Hepatocyte (in vitro differentiated cells): ENCODE data around the gene RPTOR. TPM values are rescaled to one million over a fixed set of nuclear protein-coding genes. Genes with fewer than 3 reads are reported as not detected.
A peak's percentile ranks its signal among the peaks of the same experiment; 100 is the strongest.

Experiments
- DNase-seq: peaks from one replicate; pipeline ENCODE4 v3.0.0-alpha.2; 2016; ENCODE audit warnings: low spot score
- H2AFZ ChIP-seq: fragments of 200-600 bp; sonication (generic); 2 replicates; pipeline ENCODE4 v1.6.0; 2016; ENCODE audit warnings: antibody characterized with exemption, mild to moderate bottlenecking
- H3K27ac ChIP-seq: fragments of 200-600 bp; sonication (generic); 2 replicates; pipeline ENCODE4 v1.5.1; 2016; ENCODE audit warnings: mild to moderate bottlenecking
- H3K27me3 ChIP-seq: fragments of 200-600 bp; sonication (generic); 2 replicates; pipeline ENCODE4 v1.6.1; 2016
- H3K36me3 ChIP-seq: fragments of 200-600 bp; sonication (generic); replicated peaks from 2 replicates; pipeline ENCODE4 v1.5.1; 2016; ENCODE audit warnings: low read depth; ENCODE audit not compliant: insufficient read depth
- H3K4me1 ChIP-seq: fragments of 200-600 bp; sonication (generic); 2 replicates; pipeline ENCODE4 v1.5.1; 2016; ENCODE audit warnings: mild to moderate bottlenecking, moderate library complexity; ENCODE audit not compliant: insufficient read depth
- H3K4me2 ChIP-seq: fragments of 200-600 bp; sonication (generic); 2 replicates; pipeline ENCODE4 v1.6.0; 2016
- H3K4me3 ChIP-seq: fragments of 200-600 bp; sonication (generic); 2 replicates; pipeline ENCODE4 v1.5.1; 2016; ENCODE audit warnings: mild to moderate bottlenecking
- H3K79me2 ChIP-seq: fragments of 200-600 bp; sonication (generic); 2 replicates; pipeline ENCODE4 v1.6.0; 2017; ENCODE audit warnings: mild to moderate bottlenecking
- H3K9me2 ChIP-seq: fragments of 200-600 bp; sonication (generic); replicated peaks from 2 replicates; pipeline ENCODE4 v1.6.0; 2017; ENCODE audit warnings: mild to moderate bottlenecking; ENCODE audit not compliant: insufficient read depth
- H3K9me3 ChIP-seq: fragments of 200-600 bp; sonication (generic); 2 replicates; pipeline ENCODE4 v1.5.1; 2016; ENCODE audit warnings: low read depth, mild to moderate bottlenecking
- H4K20me1 ChIP-seq: fragments of 200-600 bp; sonication (generic); 2 replicates; pipeline ENCODE4 v1.6.0; 2016; ENCODE audit warnings: mild to moderate bottlenecking; ENCODE audit not compliant: insufficient read depth, poor library complexity, severe bottlenecking
- EZH2 ChIP-seq: fragments of 200-600 bp; sonication (generic); IDR thresholded peaks from 2 replicates; pipeline ENCODE4 v1.6.1; 2016; ENCODE audit warnings: antibody characterized with exemption, mild to moderate bottlenecking, borderline replicate concordance
- EZH2phosphoT487 ChIP-seq: fragments of 200-600 bp; sonication (generic); IDR thresholded peaks from one replicate; pipeline ENCODE4 v1.6.1; 2018; ENCODE audit warnings: antibody characterized with exemption, mild to moderate bottlenecking, low read depth, moderate library complexity; ENCODE audit not compliant: unreplicated experiment, severe bottlenecking
- WGBS: methylation state at CpG from one replicate; pipeline ENCODE4 v1.1.6; 2016; ENCODE audit warnings: low lambda C conversion rate; ENCODE audit errors: missing lambda C conversion rate; 5-methylcytosine and 5-hydroxymethylcytosine counted together
- polyA plus RNA-seq: library from polyadenylated mRNA; unstranded; fragments of >200 nt; fragmentation: Nextera tagmentation; extraction: Ambion mirVana; gene quantifications from 2 replicates; pipeline ENCODE4 v1.2.1, GENCODE V29; 2016
- total RNA-seq: library from RNA; depleted of rRNA; stranded (reverse); fragments of >200 nt; gene quantifications from 2 replicates; pipeline ENCODE4 v1.2.3, GENCODE V29; 2014
- TF ChIP-seq, protein P1 (sequence below): fragments of 200-600 bp; sonication (generic); IDR thresholded peaks from 2 replicates; pipeline ENCODE4 v1.5.1; 2016; ENCODE audit warnings: antibody characterized with exemption, mild to moderate bottlenecking; ENCODE audit not compliant: poor library complexity

The RPTOR gene
- total and polyA plus RNA-seq, 2 experiments from 2014 or later, result 14.1 to 20.6 TPM

DNA sequence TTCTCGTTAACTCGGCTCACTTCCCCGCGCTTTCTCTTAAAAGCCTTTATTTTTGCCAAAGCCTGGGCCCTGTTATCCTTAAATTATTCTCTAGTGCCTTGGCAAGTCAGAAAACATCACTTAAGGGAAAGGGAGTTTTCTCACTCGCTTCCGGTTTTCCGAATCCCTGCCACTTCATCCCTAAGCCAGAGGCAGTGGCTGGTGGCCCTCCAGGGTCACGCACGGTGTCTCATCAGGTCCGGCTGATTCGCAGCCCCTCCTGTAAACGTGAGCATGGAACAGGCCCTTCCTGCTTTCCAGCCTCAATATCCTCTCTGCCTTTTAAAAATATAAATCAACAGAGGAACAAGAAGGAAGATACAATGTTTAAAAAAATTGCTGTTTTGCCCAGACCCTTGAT, 304.5 kb downstream of the RPTOR start:
- no peak overlapping the region for H3K4me2 ChIP-seq
- DNase-seq, result no peak
- 95% methylated on average over 12 of the region's 12 CpGs for WGBS
- H3K79me2 ChIP-seq, result no peaks in the 10 kb centered on the region
- H3K27me3 ChIP-seq, result no peaks in the 10 kb centered on the region
- peaks cover 4% of the 10 kb centered on the region for H3K4me1 ChIP-seq
- H3K9me2 ChIP-seq, result no peaks in the 10 kb centered on the region
- H3K4me3 ChIP-seq, result no peak overlapping the region
- no peaks in the 10 kb centered on the region for H3K36me3 ChIP-seq
- H2AFZ ChIP-seq, result no peak overlapping the region
- H3K9me3 ChIP-seq, result no peaks in the 10 kb centered on the region
- H4K20me1 ChIP-seq, result no peaks in the 10 kb centered on the region
- H3K27ac ChIP-seq, result no peak overlapping the region
- TF ChIP-seq EZH2phosphoT487, result no peak
- TF ChIP-seq, protein P1, sequence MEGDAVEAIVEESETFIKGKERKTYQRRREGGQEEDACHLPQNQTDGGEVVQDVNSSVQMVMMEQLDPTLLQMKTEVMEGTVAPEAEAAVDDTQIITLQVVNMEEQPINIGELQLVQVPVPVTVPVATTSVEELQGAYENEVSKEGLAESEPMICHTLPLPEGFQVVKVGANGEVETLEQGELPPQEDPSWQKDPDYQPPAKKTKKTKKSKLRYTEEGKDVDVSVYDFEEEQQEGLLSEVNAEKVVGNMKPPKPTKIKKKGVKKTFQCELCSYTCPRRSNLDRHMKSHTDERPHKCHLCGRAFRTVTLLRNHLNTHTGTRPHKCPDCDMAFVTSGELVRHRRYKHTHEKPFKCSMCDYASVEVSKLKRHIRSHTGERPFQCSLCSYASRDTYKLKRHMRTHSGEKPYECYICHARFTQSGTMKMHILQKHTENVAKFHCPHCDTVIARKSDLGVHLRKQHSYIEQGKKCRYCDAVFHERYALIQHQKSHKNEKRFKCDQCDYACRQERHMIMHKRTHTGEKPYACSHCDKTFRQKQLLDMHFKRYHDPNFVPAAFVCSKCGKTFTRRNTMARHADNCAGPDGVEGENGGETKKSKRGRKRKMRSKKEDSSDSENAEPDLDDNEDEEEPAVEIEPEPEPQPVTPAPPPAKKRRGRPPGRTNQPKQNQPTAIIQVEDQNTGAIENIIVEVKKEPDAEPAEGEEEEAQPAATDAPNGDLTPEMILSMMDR, result no peak
- no peak for TF ChIP-seq EZH2

DNA sequence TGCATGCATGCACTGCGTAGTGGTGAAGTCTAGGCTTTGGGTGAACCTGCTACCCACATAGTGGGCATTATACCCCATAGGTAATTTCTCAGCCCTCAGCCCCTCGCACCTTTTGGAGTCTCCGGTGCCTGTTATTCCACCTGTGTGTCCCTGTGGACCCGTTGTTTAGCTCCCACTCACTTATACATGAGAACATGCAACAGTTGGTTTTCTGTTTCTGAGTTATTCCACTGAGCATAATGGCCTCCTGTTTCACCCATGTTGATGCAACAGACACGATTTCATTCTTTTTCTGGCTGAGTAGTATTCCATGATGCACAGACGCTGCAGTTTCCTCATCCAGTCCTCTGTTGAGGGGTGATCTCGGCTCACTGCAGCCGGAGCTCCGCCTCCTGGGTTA, 305.5 kb downstream of the RPTOR start:
- H3K4me2 ChIP-seq, result no peak overlapping the region
- H3K4me3 ChIP-seq, result no peak overlapping the region
- no peak overlapping the region for H3K27ac ChIP-seq
- WGBS, result 98% methylated on average over 9 of the region's 9 CpGs
- H3K4me1 ChIP-seq, result peaks cover 4% of the 10 kb centered on the region
- TF ChIP-seq EZH2 (no peak), EZH2phosphoT487 (no peak)
- TF ChIP-seq, protein P1, result no peak
- H3K36me3 ChIP-seq, result no peaks in the 10 kb centered on the region
- H2AFZ ChIP-seq, result no peak overlapping the region
- no peaks in the 10 kb centered on the region for H3K27me3 ChIP-seq
- no peaks in the 10 kb centered on the region for H4K20me1 ChIP-seq
- no peaks in the 10 kb centered on the region for H3K9me2 ChIP-seq
- H3K9me3 ChIP-seq, result no peaks in the 10 kb centered on the region
- no peak for DNase-seq
- no peaks in the 10 kb centered on the region for H3K79me2 ChIP-seq

DNA sequence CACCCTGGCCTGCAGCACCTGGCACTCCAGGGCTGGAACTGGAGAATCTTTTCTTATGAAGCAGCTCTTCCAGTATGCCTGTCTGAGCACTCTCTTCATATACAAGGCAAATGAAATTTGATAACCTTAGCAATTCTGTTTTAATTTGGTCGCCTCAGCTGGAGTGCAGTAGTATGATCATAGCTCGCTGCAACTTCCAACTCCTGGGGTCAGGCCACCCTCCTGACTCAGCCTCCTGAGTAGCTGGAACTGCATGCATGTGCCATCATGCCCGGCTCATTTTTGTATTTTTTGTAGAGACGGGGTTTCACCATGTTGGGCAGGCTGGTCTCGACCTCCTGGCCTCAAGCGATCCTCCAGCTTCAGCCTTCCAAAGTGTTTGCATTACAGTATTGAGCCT, 306.2 kb downstream of the RPTOR start:
- H3K36me3 ChIP-seq, result no peaks in the 10 kb centered on the region
- no peaks in the 10 kb centered on the region for H3K9me3 ChIP-seq
- H3K27me3 ChIP-seq, result no peaks in the 10 kb centered on the region
- 73% methylated on average over 6 of the region's 6 CpGs for WGBS
- no peaks in the 10 kb centered on the region for H4K20me1 ChIP-seq
- H3K4me3 ChIP-seq, result no peak overlapping the region
- no peaks in the 10 kb centered on the region for H3K9me2 ChIP-seq
- no peaks in the 10 kb centered on the region for H3K79me2 ChIP-seq
- H2AFZ ChIP-seq, result no peak overlapping the region
- peak overlapping the region; percentile 64 for H3K27ac ChIP-seq
- no peak overlapping the region for H3K4me2 ChIP-seq
- H3K4me1 ChIP-seq, result peaks cover 4% of the 10 kb centered on the region
- no peak for DNase-seq
- TF ChIP-seq EZH2, result no peak
- TF ChIP-seq, protein P1, result no peak
- no peak for TF ChIP-seq EZH2phosphoT487
